ENCODE data around the gene PFKFB3.

- TF ChIP-seq CTCF (IDR thresholded peaks at IDR 0.05; ENCODE audit: low read length) (no peak), EZH2 (IDR thresholded peaks at IDR 0.05; ENCODE audit: borderline replicate concordance, low read length) (no peak)
These were observed 96.5 kb downstream of the PFKFB3 start for GRCh38 chr10:6299234-6299633.
